ENCODE measurements around the gene LRRTM3.

LRRTM3 gene

GRCh38 chr10:66927251-66927935 is 1.6 kb downstream of the LRRTM3 start:
- Mint-ChIP-seq H3K27ac (no peak overlapping the region), H3K9me3 (ENCODE audit: low read depth) (no peaks in the 10 kb centered on the region), H3K4me3 (no peak overlapping the region), H3K4me1 (ENCODE audit: low read depth) (peaks cover 3% of the 10 kb centered on the region), H3K27me3 (peaks cover 34% of the 10 kb centered on the region), H3K36me3 (no peaks in the 10 kb centered on the region)

- peaks cover 32% of the 10 kb centered on the region for H3K27me3 Mint-ChIP-seq
- no peaks in the 10 kb centered on the region for H3K36me3 Mint-ChIP-seq
- no peaks in the 10 kb centered on the region for H3K9me3 Mint-ChIP-seq (ENCODE audit: low read depth)
- peaks cover 3% of the 10 kb centered on the region for H3K4me1 Mint-ChIP-seq (ENCODE audit: low read depth)
- H3K27ac Mint-ChIP-seq: no peak overlapping the region
- no peak overlapping the region for H3K4me3 Mint-ChIP-seq
Observed at GRCh38 chr10:66927971-66928770, 2.3 kb downstream of the LRRTM3 start.

- Mint-ChIP-seq H3K4me3 (no peak overlapping the region), H3K9me3 (ENCODE audit: low read depth) (no peaks in the 10 kb centered on the region), H3K4me1 (ENCODE audit: low read depth) (peaks cover 3% of the 10 kb centered on the region), H3K27me3 (peaks cover 31% of the 10 kb centered on the region), H3K36me3 (no peaks in the 10 kb centered on the region), H3K27ac (no peak overlapping the region)
Observed at GRCh38 chr10:66928776-66929175, 2.9 kb downstream of the LRRTM3 start.

DNA sequence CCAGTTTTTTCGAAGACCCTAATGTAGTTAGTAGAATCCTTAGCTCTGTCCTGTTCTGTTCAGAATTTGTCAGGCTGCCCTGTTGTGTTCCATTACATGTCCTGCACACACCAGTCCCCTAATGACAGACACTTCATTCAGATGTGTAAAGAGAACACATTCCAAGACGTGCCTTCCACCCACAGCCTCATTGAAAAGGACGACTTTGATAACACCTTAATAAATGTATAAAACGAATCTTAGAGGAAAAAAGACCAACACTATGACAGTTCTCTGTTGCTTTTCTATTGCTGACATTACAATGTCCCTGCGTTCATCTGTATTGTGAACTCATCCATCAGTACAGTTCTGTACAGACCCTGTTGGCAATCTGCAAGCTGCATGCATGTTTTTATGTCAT is 3.5 kb downstream of the LRRTM3 start:
- Mint-ChIP-seq H3K4me1 (ENCODE audit: low read depth) (peaks cover 3% of the 10 kb centered on the region), H3K4me3 (no peak overlapping the region), H3K27ac (no peak overlapping the region), H3K27me3 (peaks cover 31% of the 10 kb centered on the region), H3K36me3 (no peaks in the 10 kb centered on the region), H3K9me3 (ENCODE audit: low read depth) (no peaks in the 10 kb centered on the region)

GRCh38 chr10:66931340-66931948 is 5.6 kb downstream of the LRRTM3 start:
- peaks cover 27% of the 10 kb centered on the region for H3K27me3 Mint-ChIP-seq
- peaks cover 3% of the 10 kb centered on the region for H3K4me1 Mint-ChIP-seq (ENCODE audit: low read depth)
- no peak overlapping the region for H3K27ac Mint-ChIP-seq
- H3K4me3 Mint-ChIP-seq: no peak overlapping the region
- no peaks in the 10 kb centered on the region for H3K9me3 Mint-ChIP-seq (ENCODE audit: low read depth)
- H3K36me3 Mint-ChIP-seq: no peaks in the 10 kb centered on the region

DNA sequence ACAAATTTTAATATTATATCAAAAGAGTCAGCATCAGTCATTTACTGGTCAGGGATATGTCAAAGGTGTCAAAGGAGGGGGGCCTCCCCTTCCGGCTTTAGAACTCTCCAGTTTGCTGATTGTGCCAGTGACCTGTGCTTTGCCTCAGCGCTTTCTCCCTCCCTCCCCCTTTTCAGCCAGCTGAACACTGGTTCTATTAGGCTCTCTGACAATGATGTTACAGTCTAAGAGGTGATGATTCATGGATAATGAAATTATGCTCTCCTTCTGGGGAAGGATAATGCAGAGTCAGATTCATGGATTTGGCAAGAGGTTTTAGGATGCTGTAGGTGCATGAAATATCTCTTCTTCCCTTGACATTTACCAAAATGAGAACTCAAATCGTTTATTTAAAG is 6.1 kb downstream of the LRRTM3 start:
- Mint-ChIP-seq H3K4me1 (ENCODE audit: low read depth) (peaks cover 3% of the 10 kb centered on the region), H3K9me3 (ENCODE audit: low read depth) (no peaks in the 10 kb centered on the region), H3K27me3 (peaks cover 26% of the 10 kb centered on the region), H3K36me3 (no peaks in the 10 kb centered on the region), H3K4me3 (no peak overlapping the region), H3K27ac (no peak overlapping the region)

DNA sequence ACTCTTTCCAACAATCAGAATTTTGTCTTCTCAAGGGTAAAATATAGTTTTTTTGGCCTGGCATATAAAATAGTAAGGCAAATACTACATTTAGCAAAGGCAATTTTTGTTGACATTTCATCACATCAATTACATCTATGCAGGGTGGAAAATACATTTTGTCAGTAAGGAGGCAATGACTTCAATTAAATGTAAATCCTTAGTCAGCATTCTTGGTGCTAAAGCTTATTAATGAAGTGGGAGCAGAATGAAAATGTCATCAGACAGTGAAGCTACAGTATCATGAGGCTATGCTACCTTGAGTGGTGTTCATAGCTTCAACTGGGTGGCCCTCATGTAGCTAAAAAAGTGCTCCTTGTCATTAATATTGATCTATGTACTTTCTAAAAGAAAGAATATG is 8.9 kb downstream of the LRRTM3 start:
- Mint-ChIP-seq H3K4me1 (ENCODE audit: low read depth) (no peaks in the 10 kb centered on the region), H3K4me3 (no peak overlapping the region), H3K36me3 (no peaks in the 10 kb centered on the region), H3K9me3 (ENCODE audit: low read depth) (no peaks in the 10 kb centered on the region), H3K27ac (no peak overlapping the region), H3K27me3 (peaks cover 8% of the 10 kb centered on the region)

DNA sequence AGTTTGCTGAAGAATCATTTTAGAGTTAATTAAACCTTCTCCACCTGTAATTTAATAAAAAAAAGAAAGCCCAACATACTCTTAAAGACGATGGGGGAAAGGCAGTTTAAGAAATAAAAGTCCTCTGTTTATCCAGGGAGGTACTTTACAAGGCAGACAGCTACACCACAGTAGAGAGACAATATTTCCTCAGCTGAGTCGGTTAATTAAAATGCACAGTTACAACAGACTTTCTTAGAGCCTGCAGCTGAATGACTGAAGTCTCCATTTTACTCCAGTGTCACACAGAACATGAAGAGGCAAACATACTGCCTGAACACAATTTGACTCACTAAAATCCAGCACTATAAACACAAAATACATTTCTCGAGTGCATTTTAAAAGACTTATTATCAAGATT is 15.1 kb downstream of the LRRTM3 start:
- Mint-ChIP-seq H3K27me3 (peaks cover 3% of the 10 kb centered on the region), H3K4me1 (ENCODE audit: low read depth) (no peaks in the 10 kb centered on the region), H3K9me3 (ENCODE audit: low read depth) (peaks cover 3% of the 10 kb centered on the region), H3K36me3 (no peaks in the 10 kb centered on the region), H3K27ac (no peak overlapping the region), H3K4me3 (no peak overlapping the region)

DNA sequence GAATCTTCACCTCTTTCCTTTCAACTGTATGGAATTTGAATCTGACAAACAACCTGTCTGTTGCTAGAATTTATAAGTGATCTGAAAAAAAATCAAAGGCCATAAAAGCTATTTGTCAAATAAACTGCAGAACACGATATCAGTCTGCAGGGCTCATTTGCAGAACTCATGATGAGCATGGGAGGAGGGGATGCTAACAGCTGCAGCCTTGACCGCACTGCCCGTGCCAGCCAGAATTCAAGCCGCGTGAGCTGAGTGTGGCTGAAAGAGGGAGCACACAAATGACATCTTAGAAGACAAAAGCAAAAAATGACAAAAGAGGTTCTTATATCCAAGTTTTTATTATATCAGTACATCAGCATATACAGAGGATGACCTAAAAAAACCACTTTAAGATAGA is 15.7 kb downstream of the LRRTM3 start:
- Mint-ChIP-seq H3K27me3 (peaks cover under 1% of the 10 kb centered on the region), H3K4me1 (ENCODE audit: low read depth) (no peaks in the 10 kb centered on the region), H3K36me3 (no peaks in the 10 kb centered on the region)

GRCh38 chr10:66942407-66942806 is 16.6 kb downstream of the LRRTM3 start:
- H3K4me1 Mint-ChIP-seq (ENCODE audit: low read depth): no peaks in the 10 kb centered on the region
- no peaks in the 10 kb centered on the region for H3K27me3 Mint-ChIP-seq
- no peak overlapping the region for H3K27ac Mint-ChIP-seq
- H3K9me3 Mint-ChIP-seq (ENCODE audit: low read depth): peaks cover 3% of the 10 kb centered on the region
- no peaks in the 10 kb centered on the region for H3K36me3 Mint-ChIP-seq
- H3K4me3 Mint-ChIP-seq: no peak overlapping the region

More for the DNA sequence above, 15.7 kb downstream of the LRRTM3 start:
- H3K4me3 Mint-ChIP-seq: no peak overlapping the region
- no peak overlapping the region for H3K27ac Mint-ChIP-seq
- peaks cover 3% of the 10 kb centered on the region for H3K9me3 Mint-ChIP-seq (ENCODE audit: low read depth)

DNA sequence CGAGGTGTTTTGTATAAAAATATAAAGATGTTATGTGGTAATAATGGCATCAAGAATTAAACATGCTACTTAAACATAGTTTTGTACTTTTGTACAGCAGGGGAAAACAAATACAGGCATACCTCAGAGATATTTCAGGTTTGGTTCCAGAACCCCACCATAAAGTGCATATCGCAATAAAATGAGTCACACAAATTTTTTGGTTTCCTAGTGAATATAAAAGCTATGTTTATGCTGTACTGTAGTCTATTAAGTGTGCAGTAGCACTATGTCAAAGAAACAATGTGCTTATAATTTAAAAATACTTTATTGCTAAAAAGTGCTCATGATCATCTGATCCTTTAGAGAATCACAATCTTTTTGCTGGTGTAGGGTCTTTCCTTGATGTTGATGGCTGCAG is 17.8 kb downstream of the LRRTM3 start:
- Mint-ChIP-seq H3K4me3 (no peak overlapping the region), H3K27me3 (no peaks in the 10 kb centered on the region), H3K4me1 (ENCODE audit: low read depth) (no peaks in the 10 kb centered on the region), H3K9me3 (ENCODE audit: low read depth) (peaks cover 3% of the 10 kb centered on the region), H3K36me3 (no peaks in the 10 kb centered on the region), H3K27ac (no peak overlapping the region)

- Mint-ChIP-seq H3K9me3 (ENCODE audit: low read depth) (no peaks in the 10 kb centered on the region), H3K27ac (no peak overlapping the region), H3K4me1 (ENCODE audit: low read depth) (no peaks in the 10 kb centered on the region), H3K27me3 (no peaks in the 10 kb centered on the region), H3K36me3 (no peaks in the 10 kb centered on the region), H3K4me3 (no peak overlapping the region)
Observed at GRCh38 chr10:66951896-66952295, 26.1 kb downstream of the LRRTM3 start.

DNA sequence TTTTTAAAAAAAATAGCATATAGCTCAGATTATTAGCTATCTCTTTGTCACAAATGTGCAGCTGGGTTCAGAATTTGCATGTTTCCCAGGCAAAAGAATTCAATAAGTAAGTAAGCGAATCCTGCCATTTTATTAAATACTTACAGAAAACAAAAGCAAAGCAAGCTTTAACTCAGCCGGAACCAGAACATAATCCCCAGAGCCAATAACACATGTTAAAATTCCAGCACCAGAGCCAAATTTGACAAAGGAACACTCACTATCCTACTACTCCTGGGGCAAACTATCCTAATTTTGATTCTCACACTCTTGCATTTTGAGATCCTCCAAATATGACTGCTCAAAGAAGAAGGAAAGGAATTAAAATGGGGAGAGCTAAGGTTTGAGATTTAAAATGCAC is 32.6 kb downstream of the LRRTM3 start:
- no peak overlapping the region for H3K27ac Mint-ChIP-seq
- H3K9me3 Mint-ChIP-seq (ENCODE audit: low read depth): peaks cover 3% of the 10 kb centered on the region
- H3K36me3 Mint-ChIP-seq: no peaks in the 10 kb centered on the region
- H3K4me3 Mint-ChIP-seq: no peak overlapping the region
- no peaks in the 10 kb centered on the region for H3K4me1 Mint-ChIP-seq (ENCODE audit: low read depth)
- peaks cover 3% of the 10 kb centered on the region for H3K27me3 Mint-ChIP-seq

GRCh38 chr10:66964946-66965345 is 39.1 kb downstream of the LRRTM3 start:
- peaks cover 3% of the 10 kb centered on the region for H3K9me3 Mint-ChIP-seq (ENCODE audit: low read depth)
- H3K4me1 Mint-ChIP-seq (ENCODE audit: low read depth): no peaks in the 10 kb centered on the region
- H3K27me3 Mint-ChIP-seq: peaks cover 4% of the 10 kb centered on the region
- no peaks in the 10 kb centered on the region for H3K36me3 Mint-ChIP-seq
- no peak overlapping the region for H3K4me3 Mint-ChIP-seq
- H3K27ac Mint-ChIP-seq: no peak overlapping the region

- Mint-ChIP-seq H3K4me3 (no peak overlapping the region), H3K36me3 (no peaks in the 10 kb centered on the region), H3K27ac (no peak overlapping the region), H3K27me3 (no peaks in the 10 kb centered on the region), H3K4me1 (ENCODE audit: low read depth) (no peaks in the 10 kb centered on the region), H3K9me3 (ENCODE audit: low read depth) (peaks cover 3% of the 10 kb centered on the region)
Observed at GRCh38 chr10:66980246-66980815, 54.5 kb downstream of the LRRTM3 start.
